ENCODE results near the gene DENND1A. TPM values are rescaled to one million over a fixed set of nuclear protein-coding genes. Genes with fewer than 3 reads are reported as not detected.

Gene DENND1A
- total RNA-seq, 1 experiment from 2014 or later: 13.0 TPM

- CTCF ChIA-PET: no interaction called here
- DNase-seq: no peak
- Mint-ChIP-seq H3K27me3 (ENCODE audit: unreplicated experiment) (no peaks in the 10 kb centered on the region), H3K4me3 (ENCODE audit: low read depth, unreplicated experiment) (no peak overlapping the region), H3K4me1 (ENCODE audit: low read depth, unreplicated experiment) (no peaks in the 10 kb centered on the region), H3K9me3 (ENCODE audit: low read depth, unreplicated experiment) (peaks cover 3% of the 10 kb centered on the region), H3K27ac (ENCODE audit: unreplicated experiment) (no peak overlapping the region), H3K36me3 (ENCODE audit: insufficient read depth, unreplicated experiment) (no peaks in the 10 kb centered on the region)
- TF ChIP-seq CTCF (IDR thresholded peaks at IDR 0.05; ENCODE audit: unreplicated experiment): no peak
- BruUV-seq (replicated peaks): no TSS peak
- intact Hi-C loops (cut with micrococcal nuclease; ENCODE audit: unreplicated experiment): no loop called here
These were observed 207.5 kb downstream of the DENND1A start for GRCh38 chr9:123722378-123722777.

GRCh38 chr9:123718188-123718587, 211.7 kb downstream of the DENND1A start:
- TF ChIP-seq CTCF (IDR thresholded peaks at IDR 0.05; ENCODE audit: unreplicated experiment): no peak
- DNase-seq: no peak
- H3K27ac Mint-ChIP-seq (ENCODE audit: unreplicated experiment): no peak overlapping the region
- CTCF ChIA-PET: no interaction called here
- no TSS peak for BruUV-seq (replicated peaks)
- H3K36me3 Mint-ChIP-seq (ENCODE audit: insufficient read depth, unreplicated experiment): no peaks in the 10 kb centered on the region
- intact Hi-C loops (cut with micrococcal nuclease; ENCODE audit: unreplicated experiment): no loop called here
- H3K9me3 Mint-ChIP-seq (ENCODE audit: low read depth, unreplicated experiment): peaks cover 3% of the 10 kb centered on the region
- H3K4me1 Mint-ChIP-seq (ENCODE audit: low read depth, unreplicated experiment): no peaks in the 10 kb centered on the region
- no peak overlapping the region for H3K4me3 Mint-ChIP-seq (ENCODE audit: low read depth, unreplicated experiment)
- H3K27me3 Mint-ChIP-seq (ENCODE audit: unreplicated experiment): no peaks in the 10 kb centered on the region

GRCh38 chr9:123717581-123718175, 212.2 kb downstream of the DENND1A start:
- H3K4me1 Mint-ChIP-seq (ENCODE audit: low read depth, unreplicated experiment): no peaks in the 10 kb centered on the region

GRCh38 chr9:123716339-123716945, 213.5 kb downstream of the DENND1A start:
- intact Hi-C loops (cut with micrococcal nuclease; ENCODE audit: unreplicated experiment): no loop called here
- no peaks in the 10 kb centered on the region for H3K27me3 Mint-ChIP-seq (ENCODE audit: unreplicated experiment)
- DNase-seq: no peak
- no peak overlapping the region for H3K4me3 Mint-ChIP-seq (ENCODE audit: low read depth, unreplicated experiment)
- no peaks in the 10 kb centered on the region for H3K36me3 Mint-ChIP-seq (ENCODE audit: insufficient read depth, unreplicated experiment)
- H3K27ac Mint-ChIP-seq (ENCODE audit: unreplicated experiment): no peak overlapping the region
- peaks cover 3% of the 10 kb centered on the region for H3K9me3 Mint-ChIP-seq (ENCODE audit: low read depth, unreplicated experiment)
- TF ChIP-seq CTCF (IDR thresholded peaks at IDR 0.05; ENCODE audit: unreplicated experiment): no peak
- no TSS peak for BruUV-seq (replicated peaks)
- H3K4me1 Mint-ChIP-seq (ENCODE audit: low read depth, unreplicated experiment): peaks cover 8% of the 10 kb centered on the region
- CTCF ChIA-PET: no interaction called here

More at GRCh38 chr9:123717581-123718175, 212.2 kb downstream of the DENND1A start:
- TF ChIP-seq CTCF (IDR thresholded peaks at IDR 0.05; ENCODE audit: unreplicated experiment): no peak
- no peak for DNase-seq
- intact Hi-C loops (cut with micrococcal nuclease; ENCODE audit: unreplicated experiment): no loop called here
- Mint-ChIP-seq H3K36me3 (ENCODE audit: insufficient read depth, unreplicated experiment) (no peaks in the 10 kb centered on the region), H3K9me3 (ENCODE audit: low read depth, unreplicated experiment) (peaks cover 3% of the 10 kb centered on the region), H3K27ac (ENCODE audit: unreplicated experiment) (no peak overlapping the region), H3K4me3 (ENCODE audit: low read depth, unreplicated experiment) (no peak overlapping the region), H3K27me3 (ENCODE audit: unreplicated experiment) (no peaks in the 10 kb centered on the region)
- CTCF ChIA-PET: no interaction called here
- BruUV-seq (replicated peaks): no TSS peak

Measured in Calu3 (cell line).